OCI-LY3 (cell line): Measurements from ENCODE around the gene SAMD8.
"Not testable (repeated sequence)": the region's sequence is repeated elsewhere in the genome, so short reads cannot be mapped to it uniquely, and the experiment has no call there.

Experiments used
- H2AFZ ChIP-seq: fragments of 200-600, 300-600 bp; shearing (Covaris generic); 2 replicates; pipeline ENCODE4 v1.6.0; 2014; ENCODE audit warnings: antibody characterized with exemption, low read depth, low read length
- H3K27ac ChIP-seq: fragments of 200-600, 300-600 bp; sonication (generic); 2 replicates; pipeline ENCODE4 v1.5.1; 2014; ENCODE audit warnings: mild to moderate bottlenecking, low read length, moderate library complexity, mixed read lengths
- H3K27me3 ChIP-seq: fragments of 200-600, 300-600 bp; sonication (generic); 2 replicates; pipeline ENCODE4 v1.6.1; 2014; ENCODE audit warnings: low read depth, low read length, mixed read lengths
- H3K36me3 ChIP-seq: fragments of 200-600, 300-600 bp; sonication (generic); replicated peaks from 2 replicates; pipeline ENCODE3; 2014; ENCODE audit warnings: low read depth, low read length, mixed read lengths
- H3K4me1 ChIP-seq: fragments of 300-600, 200-600 bp; sonication (generic); 2 replicates; pipeline ENCODE4 v1.6.1; 2014; ENCODE audit warnings: low read length, mixed read lengths
- H3K4me2 ChIP-seq: fragments of 200-600, 300-600 bp; sonication (generic); 2 replicates; pipeline ENCODE4 v1.6.1; 2014; ENCODE audit warnings: low read length, mixed read lengths
- H3K4me3 ChIP-seq: fragments of 300-600, 200-600 bp; sonication (generic); 2 replicates; pipeline ENCODE4 v1.5.1; 2014; ENCODE audit warnings: antibody characterized with exemption, mild to moderate bottlenecking, low read length, moderate library complexity
- H3K79me2 ChIP-seq: fragments of 300-600, 200-600 bp; shearing (Covaris generic); 2 replicates; pipeline ENCODE4 v1.6.1; 2014; ENCODE audit warnings: mild to moderate bottlenecking, low read length, mixed read lengths
- H3K9ac ChIP-seq: fragments of 300-600, 200-600 bp; shearing (Covaris generic); 2 replicates; pipeline ENCODE4 v1.6.0; 2014; ENCODE audit warnings: mild to moderate bottlenecking, low read length, moderate library complexity
- H3K9me3 ChIP-seq: fragments of 200-600, 300-600 bp; shearing (Covaris generic); 2 replicates; pipeline ENCODE4 v1.6.1; 2014; ENCODE audit warnings: low read length, mixed read lengths; ENCODE audit not compliant: insufficient read depth
- H4K20me1 ChIP-seq: fragments of 200-600, 300-600 bp; sonication (generic); 2 replicates; pipeline ENCODE4 v1.6.1; 2016; ENCODE audit warnings: low read length, mixed read lengths; ENCODE audit not compliant: insufficient read depth
- CTCF ChIP-seq: fragments of 200-600, 300-600 bp; sonication (generic); IDR thresholded peaks from 2 replicates; pipeline ENCODE4 v1.5.1; 2014; ENCODE audit warnings: antibody characterized with exemption, low read length, low read depth
- EZH2phosphoT487 ChIP-seq: fragments of 200-600 bp; shearing (Covaris generic); IDR thresholded peaks from 2 replicates; pipeline ENCODE4 v1.6.1; 2018; ENCODE audit warnings: antibody characterized with exemption, mixed run types, low read depth

Gene SAMD8

GRCh38 chr10:75197906-75198305, 86.5 kb downstream of the SAMD8 start:
- H3K9me3 ChIP-seq: no peaks in the 10 kb centered on the region
- H3K27me3 ChIP-seq: no peaks in the 10 kb centered on the region
- no peak overlapping the region for H3K4me2 ChIP-seq
- H3K36me3 ChIP-seq: no peaks in the 10 kb centered on the region
- H3K9ac ChIP-seq: no peak overlapping the region
- H3K4me1 ChIP-seq: no peaks in the 10 kb centered on the region
- no peak for TF ChIP-seq CTCF
- TF ChIP-seq EZH2phosphoT487: no peak
- no peaks in the 10 kb centered on the region for H3K79me2 ChIP-seq
- no peaks in the 10 kb centered on the region for H4K20me1 ChIP-seq
- H3K27ac ChIP-seq: no peak overlapping the region
- H3K4me3 ChIP-seq: no peak overlapping the region
- H2AFZ ChIP-seq: no peak overlapping the region

- not testable (repeated sequence) for H3K9ac ChIP-seq, H3K9me3 ChIP-seq, H3K4me3 ChIP-seq, H3K4me1 ChIP-seq, H4K20me1 ChIP-seq, H3K4me2 ChIP-seq, H3K27ac ChIP-seq, H3K27me3 ChIP-seq, H3K36me3 ChIP-seq, H3K79me2 ChIP-seq, H2AFZ ChIP-seq
Observed at GRCh38 chr10:75199949-75200348, 88.5 kb downstream of the SAMD8 start.

- no peak overlapping the region for H2AFZ ChIP-seq
Observed at GRCh38 chr10:75201793-75202307, 90.4 kb downstream of the SAMD8 start.

GRCh38 chr10:75202321-75203045, 91.0 kb downstream of the SAMD8 start:
- Histone ChIP-seq H3K79me2 (no peaks in the 10 kb centered on the region), H3K4me3 (no peak overlapping the region), H4K20me1 (no peaks in the 10 kb centered on the region), H3K27me3 (no peaks in the 10 kb centered on the region), H3K9ac (no peak overlapping the region), H3K27ac (no peak overlapping the region), H3K4me2 (no peak overlapping the region), H3K9me3 (no peaks in the 10 kb centered on the region), H3K4me1 (no peaks in the 10 kb centered on the region), H2AFZ (no peak overlapping the region), H3K36me3 (no peaks in the 10 kb centered on the region)
- TF ChIP-seq EZH2phosphoT487: no peak
- no peak for TF ChIP-seq CTCF

More at GRCh38 chr10:75201793-75202307, 90.4 kb downstream of the SAMD8 start:
- H3K4me2 ChIP-seq: no peak overlapping the region
- H3K27ac ChIP-seq: no peak overlapping the region
- H3K36me3 ChIP-seq: no peaks in the 10 kb centered on the region
- no peaks in the 10 kb centered on the region for H4K20me1 ChIP-seq
- no peak for TF ChIP-seq EZH2phosphoT487
- no peak for TF ChIP-seq CTCF
- no peak overlapping the region for H3K9ac ChIP-seq
- no peaks in the 10 kb centered on the region for H3K79me2 ChIP-seq
- no peaks in the 10 kb centered on the region for H3K27me3 ChIP-seq
- no peak overlapping the region for H3K4me3 ChIP-seq
- H3K9me3 ChIP-seq: no peaks in the 10 kb centered on the region
- H3K4me1 ChIP-seq: no peaks in the 10 kb centered on the region

GRCh38 chr10:75203046-75203620, 91.7 kb downstream of the SAMD8 start:
- H4K20me1 ChIP-seq, H3K4me1 ChIP-seq, H3K9me3 ChIP-seq, H3K9ac ChIP-seq, H2AFZ ChIP-seq, H3K4me3 ChIP-seq, H3K79me2 ChIP-seq, H3K27me3 ChIP-seq, H3K27ac ChIP-seq, H3K4me2 ChIP-seq, H3K36me3 ChIP-seq: not testable (repeated sequence)
